Skeletal muscle tissue (tissue), 4 donors: ENCODE data around the gene CD2. TPM values are rescaled to one million over a fixed set of nuclear protein-coding genes. Genes with fewer than 3 reads are reported as not detected.

Experiments used
- H3K27ac ChIP-seq: one replicate; pipeline ENCODE4 v1.7.0; 2013; ENCODE audit warnings: mild to moderate bottlenecking, low read depth, low read length, inconsistent platforms
- H3K27me3 ChIP-seq, 3 donors: one replicate each; pipeline ENCODE4 v1.7.0; 2013; ENCODE audit warnings: low read length in 3 of 3; ENCODE audit not compliant: control insufficient read depth in 3 of 3, insufficient read depth in 3 of 3
- H3K36me3 ChIP-seq, 3 donors: one replicate each; pipeline ENCODE4 v1.7.0; 2013; ENCODE audit warnings: low read length in 3 of 3; ENCODE audit not compliant: control insufficient read depth in 3 of 3, insufficient read depth in 3 of 3
- H3K4me1 ChIP-seq, 3 donors: one replicate each; pipeline ENCODE4 v1.7.0; 2013; ENCODE audit warnings: low read length in 3 of 3, mild to moderate bottlenecking in 3 of 3; ENCODE audit not compliant: control insufficient read depth in 3 of 3, insufficient read depth in 3 of 3
- H3K4me3 ChIP-seq, 3 donors: one replicate each; pipeline ENCODE4 v1.7.0; 2013; ENCODE audit warnings: low read length in 3 of 3
- H3K9ac ChIP-seq, 3 donors: one replicate each; pipeline ENCODE4 v1.7.0; 2013; ENCODE audit warnings: low read length in 3 of 3, mild to moderate bottlenecking in 3 of 3, moderate library complexity in 2 of 3, low read depth in 1 of 3
- H3K9me3 ChIP-seq, 3 donors: one replicate each; pipeline ENCODE4 v1.7.0; 2013; ENCODE audit warnings: low read length in 3 of 3; ENCODE audit not compliant: control insufficient read depth in 3 of 3
- total RNA-seq: library from RNA; depleted of rRNA; stranded (reverse); fragments of >200 nt; gene quantifications from one replicate; pipeline ENCODE4 v1.2.3, GENCODE V29; 2014
- donor health status: Osteomylitis.

The CD2 gene
- total RNA-seq, result under 0.01 TPM

- Histone ChIP-seq H3K27ac (no peak within 1 kb of the TSS), H3K27me3 (no peaks in the 10 kb centered on the region), H3K4me1 (no peaks in the 10 kb centered on the region), H3K9me3 (no peaks in the 10 kb centered on the region), H3K36me3 (no peaks in the 10 kb centered on the region), H3K4me3 (no peak within 1 kb of the TSS), H3K9ac (no peak within 1 kb of the TSS)
These were observed at the start of gene CD2 for GRCh38 chr1:116754198-116754977. Gene CD2 (plus strand): TSS chr1:116754430. CDS start chr1:116754493, 63 bp downstream.

GRCh38 chr1:116706123-116706522 lies 48.1 kb upstream of the CD2 start:
- Histone ChIP-seq H3K9ac (no peak overlapping the region), H3K4me3 (no peak overlapping the region), H3K36me3 (no peaks in the 10 kb centered on the region)

GRCh38 chr1:116706841-116707240 lies 47.4 kb upstream of the CD2 start:
- no peaks in the 10 kb centered on the region for H3K4me1 ChIP-seq
- peaks cover 0 to 6% (median 3%) of the 10 kb centered on the region in 3 donors for H3K27me3 ChIP-seq
- H3K9ac ChIP-seq, result no peak overlapping the region
- H3K36me3 ChIP-seq, result no peaks in the 10 kb centered on the region
- no peaks in the 10 kb centered on the region for H3K9me3 ChIP-seq
- no peak overlapping the region for H3K4me3 ChIP-seq
- H3K27ac ChIP-seq, result no peak overlapping the region

More at GRCh38 chr1:116706123-116706522, 48.1 kb upstream of the CD2 start:
- Histone ChIP-seq H3K27ac (no peak overlapping the region), H3K9me3 (no peaks in the 10 kb centered on the region), H3K27me3 (peaks cover 0 to 6% (median 3%) of the 10 kb centered on the region in 3 donors), H3K4me1 (no peaks in the 10 kb centered on the region)

- H3K9me3 ChIP-seq, result no peaks in the 10 kb centered on the region
- no peak overlapping the region for H3K9ac ChIP-seq
- no peak overlapping the region for H3K27ac ChIP-seq
- peaks cover 0 to 6% (median 3%) of the 10 kb centered on the region in 3 donors for H3K27me3 ChIP-seq
- no peaks in the 10 kb centered on the region for H3K36me3 ChIP-seq
- no peaks in the 10 kb centered on the region for H3K4me1 ChIP-seq
- H3K4me3 ChIP-seq, result no peak overlapping the region
These were observed 45.9 kb upstream of the CD2 start for GRCh38 chr1:116708255-116708900.

GRCh38 chr1:116709666-116710167 lies 44.5 kb upstream of the CD2 start:
- peaks cover 0 to 6% (median 3%) of the 10 kb centered on the region in 3 donors for H3K27me3 ChIP-seq
- H3K4me1 ChIP-seq, result no peaks in the 10 kb centered on the region
- no peaks in the 10 kb centered on the region for H3K9me3 ChIP-seq
- no peak overlapping the region for H3K27ac ChIP-seq
- no peaks in the 10 kb centered on the region for H3K36me3 ChIP-seq
- no peak overlapping the region for H3K4me3 ChIP-seq
- H3K9ac ChIP-seq, result no peak overlapping the region

- H3K9me3 ChIP-seq, result no peaks in the 10 kb centered on the region
- no peaks in the 10 kb centered on the region for H3K4me1 ChIP-seq
- no peak overlapping the region for H3K27ac ChIP-seq
- peaks cover 0 to 6% (median 3%) of the 10 kb centered on the region in 3 donors for H3K27me3 ChIP-seq
- no peak overlapping the region for H3K4me3 ChIP-seq
- H3K9ac ChIP-seq, result no peak overlapping the region
- H3K36me3 ChIP-seq, result no peaks in the 10 kb centered on the region
These were observed 43.6 kb upstream of the CD2 start for GRCh38 chr1:116710420-116711262.

GRCh38 chr1:116711263-116711840 lies 42.9 kb upstream of the CD2 start:
- no peaks in the 10 kb centered on the region for H3K9me3 ChIP-seq
- H3K4me1 ChIP-seq, result no peaks in the 10 kb centered on the region
- peaks cover 0 to 6% (median 3%) of the 10 kb centered on the region in 3 donors for H3K27me3 ChIP-seq
- H3K4me3 ChIP-seq, result no peak overlapping the region
- no peak overlapping the region for H3K9ac ChIP-seq
- no peaks in the 10 kb centered on the region for H3K36me3 ChIP-seq
- H3K27ac ChIP-seq, result no peak overlapping the region

GRCh38 chr1:116712510-116712909 lies 41.7 kb upstream of the CD2 start:
- Histone ChIP-seq H3K36me3 (no peaks in the 10 kb centered on the region), H3K9ac (no peak overlapping the region), H3K4me3 (no peak overlapping the region), H3K9me3 (no peaks in the 10 kb centered on the region), H3K4me1 (no peaks in the 10 kb centered on the region), H3K27me3 (peaks cover 0 to 6% (median under 1%) of the 10 kb centered on the region in 3 donors), H3K27ac (no peak overlapping the region)

GRCh38 chr1:116713474-116713873 lies 40.8 kb upstream of the CD2 start:
- Histone ChIP-seq H3K9me3 (no peaks in the 10 kb centered on the region), H3K27ac (no peak overlapping the region), H3K27me3 (no peaks in the 10 kb centered on the region), H3K36me3 (no peaks in the 10 kb centered on the region), H3K9ac (no peak overlapping the region), H3K4me1 (no peaks in the 10 kb centered on the region), H3K4me3 (no peak overlapping the region)
